ENCODE results near the gene SCGB3A1. TPM values are rescaled to one million over a fixed set of nuclear protein-coding genes. Genes with fewer than 3 reads are reported as not detected.

SCGB3A1 gene
- total RNA-seq (100 to 1,000 TPM in 1 of 2 donors, 10 to 100 TPM in 1; 88.8 to 104 TPM), polyA plus RNA-seq (ENCODE audit: insufficient read length in 6 of 6) (1 to 10 TPM; 1.1 to 3.1 (median 2.2) TPM)
- long read RNA-seq, donor 1, transcript SCGB3A1-201 (3 exons, 521 nt): major isoform, 9 of 10 reads
- long read RNA-seq, donor 1, partial matches to known transcripts: 0 of 10 reads
- long read RNA-seq, donor 1, other reads (novel, unspliced or antisense): 0 of 10 reads
- long read RNA-seq, donor 2, partial matches to known transcripts: 0 of 3 reads
- long read RNA-seq, donor 2, other reads (novel, unspliced or antisense): 0 of 3 reads
- long read RNA-seq, donor 3, partial matches to known transcripts: 0 of 1 reads
- long read RNA-seq, donor 3, other reads (novel, unspliced or antisense): 0 of 1 reads
- long read RNA-seq, donor 4, transcript SCGB3A1-201 (3 exons, 521 nt): major isoform, 143 of 148 reads
- long read RNA-seq, donor 4, partial matches to known transcripts: 0 of 148 reads
- long read RNA-seq, donor 4, other reads (novel, unspliced or antisense): 4 of 148 reads
- long read RNA-seq, donor 5, transcript SCGB3A1-201 (3 exons, 521 nt): major isoform, 5 of 5 reads
- long read RNA-seq, donor 5, partial matches to known transcripts: 0 of 5 reads
- long read RNA-seq, donor 5, other reads (novel, unspliced or antisense): 0 of 5 reads
- long read RNA-seq, donor 6, partial matches to known transcripts: 0 of 2 reads
- long read RNA-seq, donor 6, other reads (novel, unspliced or antisense): 0 of 2 reads
- long read RNA-seq, donor 7, partial matches to known transcripts: 0 of 3 reads
- long read RNA-seq, donor 7, other reads (novel, unspliced or antisense): 0 of 3 reads
- long read RNA-seq, donor 8, partial matches to known transcripts: 0 of 5 reads
- long read RNA-seq, donor 8, other reads (novel, unspliced or antisense): 0 of 5 reads
- long read RNA-seq, donor 9: 0 reads
- long read RNA-seq, donor 10, transcript SCGB3A1-201 (3 exons, 521 nt): major isoform, 210 of 215 reads
- long read RNA-seq, donor 10, partial matches to known transcripts: 0 of 215 reads
- long read RNA-seq, donor 10, other reads (novel, unspliced or antisense): 4 of 215 reads
- long read RNA-seq, donor 11, partial matches to known transcripts: 0 of 1 reads
- long read RNA-seq, donor 11, other reads (novel, unspliced or antisense): 0 of 1 reads
- long read RNA-seq, donor 12, partial matches to known transcripts: 0 of 4 reads
- long read RNA-seq, donor 12, other reads (novel, unspliced or antisense): 0 of 4 reads

- H3K9me3 ChIP-seq: no peaks in the 10 kb centered on the region
- no peak within 1 kb of the TSS for H3K27ac ChIP-seq
- peak; percentile 51 for ATAC-seq
- no peaks in the 10 kb centered on the region for H3K36me3 ChIP-seq
- intact Hi-C loops (cut with DNase I): no loop called here
- no peak for TF ChIP-seq CTCF (IDR thresholded peaks at IDR 0.05)
- peak within 1 kb of the TSS; percentile 16 to 23 for H3K4me3 ChIP-seq
- H3K27me3 ChIP-seq: peaks cover 27 to 52% of the 10 kb centered on the region in 2 donors
- peak in 1 of 4 donors; percentile 86 for DNase-seq
- peaks cover 12 to 26% of the 10 kb centered on the region in 2 donors for H3K4me1 ChIP-seq
Measured at GRCh38 chr5:180591311-180591887, at the start of gene SCGB3A1. TSS of gene SCGB3A1 (minus strand) at chr5:180591499. CDS start at chr5:180591462, 37 bp downstream.

- no peak for TF ChIP-seq CTCF (IDR thresholded peaks at IDR 0.05)
- Histone ChIP-seq H3K9me3 (no peaks in the 10 kb centered on the region), H3K27ac (peak overlapping the region in 1 of 2 donors; percentile 59), H3K36me3 (no peaks in the 10 kb centered on the region), H3K4me3 (no peak overlapping the region), H3K27me3 (peaks cover 0 to 21% of the 10 kb centered on the region in 2 donors), H3K4me1 (no peaks in the 10 kb centered on the region)
- DNase-seq (peak in 1 of 4 donors; percentile 27), ATAC-seq (no peak)
- intact Hi-C loops (cut with DNase I): no loop called here
Measured at GRCh38 chr5:180640611-180640860, 49.2 kb upstream of the SCGB3A1 start.

GRCh38 chr5:180639741-180640610 lies 48.7 kb upstream of the SCGB3A1 start:
- TF ChIP-seq CTCF (IDR thresholded peaks at IDR 0.05): no peak
- intact Hi-C loops (cut with DNase I): no loop called here
- Histone ChIP-seq H3K27ac (peak overlapping the region in 1 of 2 donors; percentile 59), H3K36me3 (no peaks in the 10 kb centered on the region), H3K27me3 (peaks cover 0 to 16% of the 10 kb centered on the region in 2 donors), H3K4me3 (no peak overlapping the region), H3K4me1 (no peaks in the 10 kb centered on the region), H3K9me3 (no peaks in the 10 kb centered on the region)
- peak; percentile 29 for ATAC-seq
- DNase-seq: peak in 3 of 4 donors; percentile 26 to 78 (median 31)

- Histone ChIP-seq H3K27me3 (peaks cover 0 to 10% of the 10 kb centered on the region in 2 donors), H3K4me1 (no peaks in the 10 kb centered on the region), H3K9me3 (no peaks in the 10 kb centered on the region), H3K4me3 (no peak overlapping the region), H3K36me3 (no peaks in the 10 kb centered on the region), H3K27ac (no peak overlapping the region)
- TF ChIP-seq CTCF (IDR thresholded peaks at IDR 0.05): no peak
- intact Hi-C loops (cut with DNase I): no loop called here
- DNase-seq: no peak
- ATAC-seq: no peak
Measured at GRCh38 chr5:180639287-180639686, 48.0 kb upstream of the SCGB3A1 start.
